KG1 (cell line): ENCODE measurements around the gene MYCBP2.
A peak's percentile ranks its signal among the peaks of the same experiment; 100 is the strongest.

Experiments used
- DNase-seq: peaks from one replicate; lab custom pipeline; 2025; lab: John Stamatoyannopoulos, UW

MYCBP2 gene

GRCh38 chr13:77105051-77105450 lies 221.8 kb downstream of the MYCBP2 start:
- no peak for DNase-seq

- no peak for DNase-seq
Observed at GRCh38 chr13:77099415-77099814, 227.5 kb downstream of the MYCBP2 start.

GRCh38 chr13:77095288-77095687 lies 231.6 kb downstream of the MYCBP2 start:
- DNase-seq, result no peak

- no peak for DNase-seq
Observed at GRCh38 chr13:77094773-77095172, 232.1 kb downstream of the MYCBP2 start.

GRCh38 chr13:77093735-77094134 lies 233.2 kb downstream of the MYCBP2 start:
- DNase-seq, result no peak

- DNase-seq, result no peak
Observed at GRCh38 chr13:77084755-77085154, 242.1 kb downstream of the MYCBP2 start.

GRCh38 chr13:77079902-77080413 lies 246.9 kb downstream of the MYCBP2 start:
- DNase-seq, result no peak

- no peak for DNase-seq
Observed at GRCh38 chr13:77067519-77067918, 259.4 kb downstream of the MYCBP2 start.

- DNase-seq, result no peak
Observed at GRCh38 chr13:77065461-77066147, 261.3 kb downstream of the MYCBP2 start.

- DNase-seq, result no peak
Observed at GRCh38 chr13:77062097-77062496, 264.8 kb downstream of the MYCBP2 start.

- no peak for DNase-seq
Observed at GRCh38 chr13:77061362-77061761, 265.5 kb downstream of the MYCBP2 start.

GRCh38 chr13:77056886-77057285 lies 270.0 kb downstream of the MYCBP2 start:
- no peak for DNase-seq

- no peak for DNase-seq
Observed at GRCh38 chr13:77056382-77056781, 270.5 kb downstream of the MYCBP2 start.

- no peak for DNase-seq
Observed at GRCh38 chr13:77055158-77055557, 271.7 kb downstream of the MYCBP2 start.

- no peak for DNase-seq
Observed at GRCh38 chr13:77053192-77053591, 273.7 kb downstream of the MYCBP2 start.

GRCh38 chr13:77048681-77049080 lies 278.2 kb downstream of the MYCBP2 start:
- no peak for DNase-seq

- no peak for DNase-seq
Observed at GRCh38 chr13:77047649-77048343, 279.1 kb downstream of the MYCBP2 start.

GRCh38 chr13:77042566-77043177 lies 284.2 kb downstream of the MYCBP2 start:
- peak; percentile 7 for DNase-seq

- DNase-seq, result no peak
Observed at GRCh38 chr13:77040835-77041234, 286.1 kb downstream of the MYCBP2 start.

- no peak for DNase-seq
Observed at GRCh38 chr13:77040076-77040475, 286.8 kb downstream of the MYCBP2 start.

- no peak for DNase-seq
Observed at GRCh38 chr13:77038907-77039480, 287.9 kb downstream of the MYCBP2 start.

GRCh38 chr13:77036279-77036678 lies 290.6 kb downstream of the MYCBP2 start:
- DNase-seq, result no peak

GRCh38 chr13:77034881-77035280 lies 292.0 kb downstream of the MYCBP2 start:
- no peak for DNase-seq
